GM18526 (cell line): ENCODE results near the gene REPS1.

Source experiments
- POLR2A ChIP-seq: IDR thresholded peaks from 3 replicates; pipeline ENCODE4 v1.6.1; 2011; ENCODE audit not compliant: insufficient read length; ENCODE audit errors: extremely low read depth

Gene REPS1

DNA sequence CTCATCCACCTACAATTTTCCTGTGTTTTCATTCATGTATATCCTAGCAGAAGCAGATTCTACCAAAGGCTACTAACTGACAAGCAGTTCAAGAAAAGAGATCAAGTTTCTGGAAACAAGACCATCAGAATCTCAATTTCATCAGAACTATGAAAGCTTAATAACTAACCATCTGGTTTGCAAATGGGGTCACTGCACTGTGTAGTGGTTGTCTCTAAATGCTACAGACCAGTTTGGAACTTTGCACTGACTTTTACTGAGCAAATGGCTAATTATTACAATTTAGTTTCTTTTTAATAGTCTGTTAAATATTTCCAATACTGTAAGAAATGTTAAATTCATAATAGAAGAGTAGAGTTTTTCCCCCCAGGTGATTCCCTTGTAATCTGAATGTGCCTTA lies 64.5 kb downstream of the REPS1 start:
- TF ChIP-seq POLR2A: no peak

- TF ChIP-seq POLR2A: no peak
These were observed 67.1 kb downstream of the REPS1 start for GRCh38 chr6:138920906-138921305.

DNA sequence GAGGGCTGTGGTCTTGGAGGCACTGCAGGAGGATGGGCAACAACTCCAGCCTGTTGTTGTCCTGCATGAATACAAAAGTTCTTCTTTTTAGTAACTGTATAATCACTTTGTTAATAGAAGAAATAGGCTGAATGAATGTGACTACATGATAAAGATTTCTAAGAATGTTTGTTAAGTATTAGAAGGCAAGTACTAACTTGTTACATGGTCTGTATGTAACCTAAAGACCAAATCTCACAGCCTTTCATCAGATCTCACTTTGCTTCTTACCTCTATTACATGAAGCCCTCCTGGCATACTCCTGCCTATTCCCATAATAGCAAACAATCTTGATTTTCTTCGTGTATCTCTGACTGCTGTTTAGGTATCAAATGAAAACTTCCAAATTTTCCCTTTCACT lies 73.4 kb downstream of the REPS1 start:
- no peak for TF ChIP-seq POLR2A

GRCh38 chr6:138912308-138912707 lies 75.7 kb downstream of the REPS1 start:
- no peak for TF ChIP-seq POLR2A

DNA sequence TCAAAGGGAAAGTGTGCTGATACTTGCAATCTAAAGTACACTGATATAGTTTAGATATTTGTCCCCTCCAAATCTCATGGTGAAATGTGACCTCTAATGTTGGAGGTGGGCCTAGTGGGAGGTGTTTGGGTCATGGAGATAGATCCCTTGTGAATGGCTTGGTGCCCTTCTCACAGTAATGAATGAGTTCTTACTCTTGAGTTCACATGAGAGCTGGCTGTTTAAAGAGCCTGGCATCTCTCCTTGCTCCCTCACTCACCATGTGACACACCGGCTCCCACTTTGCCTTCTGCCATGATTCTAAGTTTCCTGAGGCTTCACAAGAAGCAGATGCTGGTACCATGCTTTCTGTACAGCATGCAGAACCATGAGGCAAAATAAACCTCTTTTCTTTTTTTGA lies 78.1 kb downstream of the REPS1 start:
- no peak for TF ChIP-seq POLR2A

- no peak for TF ChIP-seq POLR2A
These were observed 78.5 kb downstream of the REPS1 start for GRCh38 chr6:138909511-138909910.

DNA sequence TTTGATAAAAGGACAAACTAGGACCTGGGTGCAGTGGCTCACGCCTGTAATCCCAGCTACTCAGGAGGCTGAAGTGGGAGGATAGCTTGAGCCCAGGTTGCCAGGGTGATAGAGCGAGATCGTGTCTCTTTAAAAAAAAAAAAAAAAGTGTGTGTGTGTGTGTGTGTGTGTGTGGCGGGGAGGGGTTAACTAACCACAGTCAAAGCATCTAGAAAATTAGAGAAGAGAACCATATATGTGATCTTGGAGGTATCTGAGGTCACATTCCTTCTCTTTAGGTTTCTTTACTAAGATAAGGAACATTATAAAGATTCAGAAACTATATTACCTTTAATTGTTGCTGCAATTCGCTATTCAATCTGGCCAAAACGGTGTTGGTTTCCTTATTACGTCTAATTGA lies 80.9 kb downstream of the REPS1 start:
- TF ChIP-seq POLR2A: no peak

GRCh38 chr6:138897031-138897430 lies 91.0 kb downstream of the REPS1 start:
- TF ChIP-seq POLR2A: no peak

DNA sequence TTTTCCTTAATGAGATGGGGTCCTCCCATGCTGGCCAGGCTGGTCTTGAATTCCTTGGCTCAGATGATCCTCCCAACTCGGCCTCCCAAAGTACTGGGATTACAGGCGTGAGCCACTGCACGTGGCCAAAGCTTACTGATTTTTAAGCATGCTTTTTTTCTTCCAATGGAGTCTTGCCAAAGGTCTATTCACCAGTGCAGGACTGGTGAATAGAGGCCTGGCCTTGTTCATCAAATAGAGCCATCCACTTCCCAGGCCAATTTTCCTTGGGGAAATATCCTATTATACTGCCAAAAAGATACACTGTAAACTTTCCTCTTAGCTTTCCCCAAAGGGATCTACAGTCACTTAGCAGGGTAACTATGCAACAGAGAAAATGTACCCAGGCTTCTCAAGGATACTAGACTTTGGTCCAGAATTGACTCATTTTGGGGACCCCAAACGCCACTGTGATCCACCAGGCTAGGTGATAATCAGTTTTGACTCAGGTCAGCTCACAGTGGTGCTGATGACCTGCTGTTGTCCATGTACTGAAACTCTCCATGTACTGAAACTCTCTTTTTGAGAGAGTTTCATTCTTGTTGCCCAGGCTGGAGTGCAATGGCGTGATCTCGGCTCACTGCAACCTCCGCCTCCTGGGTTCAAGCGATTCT lies 91.8 kb downstream of the REPS1 start:
- no peak for TF ChIP-seq POLR2A

DNA sequence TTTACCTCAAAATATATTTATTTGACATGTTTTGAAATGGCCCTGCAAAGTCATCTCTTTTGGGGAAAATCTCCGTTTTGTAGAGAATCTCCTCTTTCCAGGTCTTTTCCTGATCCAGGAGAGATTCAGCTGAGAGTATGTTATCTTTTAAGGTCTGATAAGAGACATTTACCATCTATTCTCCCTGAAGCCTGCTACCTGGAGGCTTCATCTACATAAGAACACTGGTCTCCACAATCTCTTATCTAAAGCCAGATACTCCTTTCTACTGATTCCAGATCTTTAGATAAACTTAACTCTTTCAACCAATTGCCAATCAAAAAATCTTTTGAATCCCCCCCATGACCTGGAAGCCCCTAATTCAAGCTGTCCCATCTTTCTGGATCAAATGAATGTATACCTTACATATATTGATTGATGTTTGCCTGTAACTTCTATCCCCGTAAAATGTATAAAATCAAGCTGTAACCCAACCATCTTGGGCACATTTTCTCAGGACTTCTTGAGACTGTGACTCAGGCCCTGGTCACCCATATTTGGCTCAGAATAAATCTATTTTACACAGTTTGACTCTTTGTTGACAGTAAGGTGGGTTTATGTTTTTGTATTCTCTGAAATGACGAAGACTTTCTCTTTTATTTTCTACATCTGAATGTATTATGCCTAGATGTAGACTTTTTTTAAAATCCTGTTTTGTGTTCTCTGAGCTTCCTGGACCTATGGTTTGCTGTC lies 96.6 kb downstream of the REPS1 start:
- TF ChIP-seq POLR2A: no peak

GRCh38 chr6:138885156-138885819 lies 102.8 kb downstream of the REPS1 start:
- TF ChIP-seq POLR2A: no peak

DNA sequence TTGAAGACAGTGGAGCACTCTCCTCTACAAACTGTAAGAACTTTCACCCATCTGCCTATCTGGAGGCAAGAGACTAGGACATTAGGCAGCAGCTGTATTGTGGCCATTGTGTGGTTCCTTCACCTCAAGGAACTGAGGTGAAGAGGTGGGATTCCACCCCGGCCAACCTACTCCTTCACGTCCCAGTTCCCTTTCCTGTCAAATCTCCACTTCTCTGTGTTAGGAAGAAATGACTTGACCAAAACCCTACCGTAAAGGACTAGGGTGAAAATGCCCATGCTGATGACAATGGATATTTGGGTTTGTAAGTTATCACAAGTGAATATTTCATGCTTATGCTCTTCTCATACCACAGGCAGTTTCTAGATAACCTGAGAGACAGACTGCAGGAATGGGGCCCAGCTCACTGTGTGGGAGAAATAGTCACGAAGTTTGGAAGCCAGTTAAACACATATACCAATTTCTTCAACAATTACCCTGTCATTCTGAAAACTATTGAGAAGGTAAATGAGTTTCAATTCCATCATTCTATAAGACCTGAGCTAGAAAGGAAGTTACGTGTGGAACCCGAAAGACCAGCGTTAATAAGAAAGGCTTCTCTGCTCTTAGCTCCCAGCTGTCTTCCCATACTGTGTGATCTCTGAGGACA lies 105.6 kb downstream of the REPS1 start:
- no peak for TF ChIP-seq POLR2A

- TF ChIP-seq POLR2A: no peak
These were observed 114.9 kb downstream of the REPS1 start for GRCh38 chr6:138873191-138873590.

GRCh38 chr6:138869398-138869797 lies 118.7 kb downstream of the REPS1 start:
- no peak for TF ChIP-seq POLR2A

DNA sequence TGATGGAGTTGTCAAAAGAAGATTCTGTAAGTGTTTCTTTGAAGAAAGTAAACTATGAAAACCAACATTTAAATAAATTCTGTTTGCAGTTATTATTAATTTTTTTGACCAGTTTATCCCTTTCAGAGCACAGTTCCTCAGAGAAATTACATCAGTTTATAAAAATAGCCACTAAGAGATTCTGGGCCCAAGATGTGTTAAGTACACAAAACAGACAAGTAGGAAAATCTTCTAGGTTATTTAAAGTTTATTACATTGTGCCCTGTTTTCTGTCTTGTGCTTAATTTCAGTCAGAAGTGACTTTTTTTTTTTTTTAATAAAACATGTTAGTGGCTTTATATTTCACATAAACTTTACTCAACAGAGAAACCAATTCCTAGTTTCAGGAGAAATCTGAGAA lies 119.9 kb downstream of the REPS1 start:
- no peak for TF ChIP-seq POLR2A
